Stimulated activated CD8-positive, alpha-beta memory T cell treated with anti-CD3 and anti-CD28 coated beads, Interleukin-2, amount 100 ng/mL, for 48 hours (primary cell): ENCODE data around the gene JMJD4.
A peak's percentile ranks its signal among the peaks of the same experiment; 100 is the strongest.

ENCODE experiments used
- DNase-seq, 2 donors: peaks; one replicate each; pipeline ENCODE4 v3.0.0-alpha.2; 2020; ENCODE audit warnings: low read depth in 2 of 2

JMJD4 gene, protein sequence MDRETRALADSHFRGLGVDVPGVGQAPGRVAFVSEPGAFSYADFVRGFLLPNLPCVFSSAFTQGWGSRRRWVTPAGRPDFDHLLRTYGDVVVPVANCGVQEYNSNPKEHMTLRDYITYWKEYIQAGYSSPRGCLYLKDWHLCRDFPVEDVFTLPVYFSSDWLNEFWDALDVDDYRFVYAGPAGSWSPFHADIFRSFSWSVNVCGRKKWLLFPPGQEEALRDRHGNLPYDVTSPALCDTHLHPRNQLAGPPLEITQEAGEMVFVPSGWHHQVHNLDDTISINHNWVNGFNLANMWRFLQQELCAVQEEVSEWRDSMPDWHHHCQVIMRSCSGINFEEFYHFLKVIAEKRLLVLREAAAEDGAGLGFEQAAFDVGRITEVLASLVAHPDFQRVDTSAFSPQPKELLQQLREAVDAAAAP

DNA sequence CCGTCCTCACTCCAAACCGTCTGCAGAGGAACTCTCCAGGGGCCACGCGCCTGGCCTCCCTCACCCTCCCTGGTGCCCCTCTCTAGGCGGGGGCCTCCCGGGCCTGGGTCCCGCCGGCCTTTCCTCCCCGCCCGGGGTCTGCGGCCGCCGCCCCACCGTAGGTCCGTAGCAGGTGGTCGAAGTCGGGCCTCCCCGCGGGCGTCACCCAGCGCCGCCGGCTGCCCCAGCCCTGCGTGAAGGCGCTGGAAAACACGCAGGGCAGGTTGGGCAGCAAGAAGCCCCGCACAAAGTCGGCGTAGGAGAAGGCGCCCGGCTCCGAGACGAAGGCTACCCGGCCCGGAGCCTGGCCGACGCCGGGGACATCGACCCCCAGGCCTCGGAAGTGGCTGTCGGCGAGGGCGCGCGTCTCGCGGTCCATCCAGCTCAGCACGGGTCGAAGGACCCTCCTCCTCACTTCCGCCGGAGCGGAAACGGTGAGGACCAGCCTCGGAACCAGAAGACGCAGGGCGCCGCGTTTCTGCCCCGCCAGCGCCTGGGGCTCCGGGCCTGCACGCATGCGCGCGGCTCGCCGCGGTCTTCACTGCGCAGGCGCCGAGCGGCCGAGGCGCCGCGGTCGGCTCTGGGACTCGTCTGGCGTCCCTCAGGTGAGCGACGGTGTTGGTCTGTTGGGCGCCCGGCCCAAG, at the start of gene JMJD4, which contains the start of gene SNAP47:
Gene JMJD4, minus strand, starts transcription at position 447 of the 683 bp plus-strand sequence. Its CDS starts 29 bp downstream, at position 418.
Gene SNAP47, plus strand, starts transcription at position 580 of the 683 bp plus-strand sequence. CDS start 12,302 bp downstream, outside the sequence.
- peak; percentile 86 to 89 for DNase-seq

DNA sequence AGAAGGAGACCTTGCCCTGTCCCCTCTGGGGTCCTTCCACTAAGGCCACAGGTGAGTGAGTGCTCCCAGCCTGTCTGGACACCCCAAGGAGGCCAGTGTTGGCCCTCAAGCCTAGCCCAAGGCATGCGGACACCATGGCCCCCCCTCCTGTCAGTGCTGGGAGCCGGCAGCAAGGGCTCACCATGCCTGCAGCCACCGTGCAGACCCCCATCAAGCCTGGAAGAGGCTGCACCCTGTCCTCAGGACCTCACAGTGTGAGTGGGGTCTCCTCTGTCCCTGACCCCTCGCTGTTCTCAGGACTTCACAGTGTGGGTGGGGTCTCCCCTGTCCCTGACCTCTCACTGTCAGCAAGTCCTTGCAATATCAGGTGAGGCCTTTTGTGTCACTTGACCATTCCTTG, 47.1 kb upstream of the JMJD4 start:
- DNase-seq: no peak

DNA sequence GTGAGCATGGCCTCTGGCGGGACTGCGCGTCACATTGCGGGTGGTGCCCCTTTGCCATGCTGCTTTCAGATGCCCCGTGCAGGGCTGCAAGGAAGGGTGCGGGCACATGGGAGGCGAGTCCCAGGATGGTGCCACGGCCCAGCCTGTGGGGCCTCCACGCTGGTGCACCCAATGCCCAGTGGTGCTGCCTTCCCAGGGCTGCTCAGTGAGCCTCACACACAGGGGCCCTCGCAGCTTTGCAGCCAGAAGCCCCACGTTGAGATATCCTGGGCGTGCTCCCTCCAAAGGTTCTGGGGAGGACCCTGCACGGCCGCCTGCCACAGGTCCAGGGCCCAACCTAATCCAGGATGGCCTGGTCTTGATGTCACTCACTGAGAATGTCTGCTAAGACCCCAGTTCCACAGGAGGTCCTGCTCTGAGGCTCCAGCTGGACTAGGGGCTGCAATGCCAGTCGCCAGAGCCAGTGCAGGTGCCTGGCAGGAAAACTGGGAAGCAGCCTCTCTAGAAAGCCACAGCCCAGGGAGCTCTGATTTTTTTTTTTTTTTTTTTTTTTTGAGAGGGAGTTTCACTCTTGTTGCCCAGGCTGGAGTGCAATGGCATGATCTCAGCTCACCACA, 46.3 kb upstream of the JMJD4 start:
- DNase-seq: no peak

DNA sequence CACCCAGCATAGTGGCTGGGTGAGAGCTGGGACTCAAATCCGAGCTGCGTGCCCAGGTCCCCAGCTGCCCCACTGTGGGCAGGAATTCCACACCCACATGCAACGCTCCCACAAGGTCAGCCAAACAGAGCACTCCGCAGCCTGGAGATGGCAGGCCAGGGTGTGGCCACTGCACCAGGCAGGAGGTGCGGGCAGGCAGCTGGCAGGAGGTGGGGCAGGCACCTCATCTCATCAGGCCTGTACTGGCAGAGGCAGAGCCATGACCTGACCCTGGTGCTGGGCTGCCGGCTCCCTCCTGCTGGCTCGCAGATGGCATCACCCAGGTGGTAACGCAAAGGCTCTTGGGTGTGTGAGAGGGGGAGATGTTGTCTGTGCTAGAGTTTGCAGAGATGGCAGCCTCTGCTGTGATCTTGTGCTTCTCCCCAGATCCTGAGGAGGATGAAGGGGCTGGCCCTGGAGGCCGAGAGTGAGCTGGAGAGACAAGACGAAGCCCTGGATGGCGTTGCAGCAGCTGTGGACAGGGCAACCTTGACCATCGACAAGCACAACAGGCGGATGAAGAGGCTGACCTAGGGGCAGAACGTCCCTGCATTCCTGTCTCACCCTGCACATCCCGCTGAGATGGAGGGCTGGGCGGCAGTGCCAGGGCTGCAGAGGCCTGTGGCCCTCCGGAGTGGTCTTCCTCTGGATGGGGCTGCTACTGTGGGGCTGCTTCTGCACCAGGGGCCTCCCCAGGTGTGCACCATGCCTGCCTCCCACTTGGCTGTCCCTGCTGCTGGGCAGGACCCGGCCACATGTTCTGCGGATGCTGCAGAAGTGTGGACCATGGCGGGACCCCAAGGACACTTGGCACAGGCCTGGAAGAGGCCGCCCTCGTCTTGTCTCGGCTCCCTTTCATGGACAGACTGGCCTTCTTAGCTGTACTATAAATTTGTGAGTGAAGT, 45.3 kb upstream of the JMJD4 start:
- DNase-seq: no peak

GRCh38 chr1:227779685-227780084, 44.6 kb upstream of the JMJD4 start:
- DNase-seq: no peak

DNA sequence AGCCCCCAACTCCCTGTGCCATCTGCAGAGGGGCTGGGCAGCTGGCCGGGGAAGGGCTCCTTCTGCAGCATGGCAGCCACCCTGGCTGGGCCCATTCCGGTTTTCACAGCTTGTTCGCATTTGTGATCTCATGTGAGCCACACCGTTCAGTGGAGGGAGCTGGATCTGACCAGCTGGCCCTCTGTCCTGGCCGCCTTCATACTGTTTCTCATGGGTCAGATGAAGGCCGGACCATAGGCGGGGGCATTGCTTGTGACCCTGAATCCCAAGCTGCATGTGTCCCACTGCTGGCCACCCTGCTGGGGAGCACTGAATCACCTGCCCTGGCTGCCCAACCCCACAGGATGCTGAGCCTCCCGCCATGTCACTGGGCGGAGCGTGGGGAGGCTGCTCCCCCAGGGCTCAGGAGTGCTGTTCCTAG, 43.9 kb upstream of the JMJD4 start:
- DNase-seq: no peak

GRCh38 chr1:227778401-227778947, 43.4 kb upstream of the JMJD4 start:
- DNase-seq: no peak

DNA sequence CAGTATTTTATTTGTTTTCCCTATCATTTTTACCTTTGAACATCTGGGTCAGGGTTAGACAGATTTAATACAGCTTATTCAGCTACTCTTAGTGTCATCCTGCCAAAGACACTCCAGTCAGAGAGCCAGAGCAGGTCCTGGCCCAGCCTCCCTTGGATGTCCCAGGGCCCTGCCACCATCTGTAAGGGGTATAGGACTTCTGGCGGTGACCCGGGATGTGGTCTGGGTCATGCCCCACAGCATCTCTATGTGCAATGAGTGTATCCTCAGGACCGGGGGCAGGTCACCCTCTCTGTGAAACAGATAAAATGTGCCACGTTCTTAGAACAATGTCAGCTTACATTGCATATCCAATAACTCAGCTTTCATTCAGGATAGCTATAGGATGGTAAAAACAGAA, 42.5 kb upstream of the JMJD4 start:
- DNase-seq: no peak

- no peak for DNase-seq
Observed at GRCh38 chr1:227777156-227777555, 42.1 kb upstream of the JMJD4 start.

DNA sequence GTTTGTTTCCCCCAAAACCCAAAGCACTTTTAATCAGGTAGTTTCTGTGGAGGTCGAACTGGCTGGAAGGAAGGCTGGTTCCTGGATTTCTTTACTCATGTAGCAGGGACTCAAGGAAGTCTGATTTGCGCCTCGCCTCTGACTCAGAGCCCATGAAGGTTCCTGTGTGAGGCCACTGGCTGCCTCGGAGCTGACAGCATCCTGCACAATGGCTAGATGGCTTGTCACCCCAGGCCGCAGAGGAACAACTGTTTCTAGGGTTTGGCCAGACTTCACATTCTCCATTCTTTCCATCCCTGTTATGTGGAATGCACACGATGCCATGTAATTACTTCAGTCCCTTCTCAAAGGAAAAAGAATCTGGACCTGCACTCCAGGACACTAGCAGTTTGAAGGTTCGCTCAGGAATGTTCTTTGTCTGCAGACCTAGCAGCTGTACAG, 41.2 kb upstream of the JMJD4 start:
- DNase-seq: no peak

- DNase-seq: no peak
Observed at GRCh38 chr1:227775841-227776240, 40.7 kb upstream of the JMJD4 start.

GRCh38 chr1:227774821-227775661, 39.9 kb upstream of the JMJD4 start:
- DNase-seq: no peak

DNA sequence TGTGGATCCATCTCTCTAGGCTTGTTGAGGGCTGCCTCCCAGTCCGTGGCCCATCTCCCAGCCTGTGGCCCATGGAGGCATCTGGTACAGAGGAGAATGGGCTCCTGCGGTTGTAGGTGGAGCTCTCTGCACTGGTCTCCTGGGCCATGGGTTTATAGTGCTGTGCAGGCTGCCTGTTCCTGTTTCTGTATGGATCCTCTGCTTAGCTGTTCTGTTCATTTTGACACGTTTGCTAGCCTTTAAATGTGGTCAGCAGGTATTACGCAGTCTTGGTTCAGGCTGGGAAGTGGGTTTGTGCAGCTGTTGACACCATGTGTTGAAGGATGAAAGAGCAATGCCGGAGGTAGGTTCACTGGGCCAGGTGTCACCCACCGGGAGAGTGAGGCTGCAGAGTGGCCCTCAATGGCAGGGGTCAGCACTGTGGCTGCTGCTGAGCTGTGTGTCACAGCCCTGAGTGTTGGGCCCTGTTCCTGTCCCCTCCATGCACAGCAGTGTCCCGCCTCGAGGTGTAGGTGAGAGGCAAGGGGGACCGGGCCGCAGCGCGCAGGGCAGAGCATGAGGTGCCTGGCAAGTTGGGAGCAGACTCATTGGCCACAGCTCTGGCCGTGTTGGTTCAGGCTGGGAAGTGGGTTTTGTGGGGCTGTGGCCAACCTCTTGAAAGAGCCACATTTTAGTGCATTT, 39.1 kb upstream of the JMJD4 start:
- no peak for DNase-seq

DNA sequence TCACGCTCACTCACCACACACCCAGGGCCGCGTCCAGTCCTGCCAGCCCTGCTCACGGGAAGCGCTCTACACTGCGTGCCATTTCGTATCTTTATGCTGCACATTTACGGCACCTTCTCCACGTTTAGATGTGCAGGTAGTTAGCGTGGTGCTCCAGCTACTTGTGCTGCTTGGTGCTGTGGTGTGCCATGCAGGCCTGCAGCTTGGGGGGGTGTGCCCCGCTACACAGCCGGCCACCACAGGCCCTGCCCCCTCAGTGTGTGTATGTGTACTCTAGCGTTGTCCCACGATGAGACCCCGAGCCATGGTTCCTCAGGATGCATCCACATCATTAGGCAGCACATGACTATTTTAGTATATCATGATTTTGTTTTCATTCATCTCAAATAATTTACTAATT, 38.5 kb upstream of the JMJD4 start:
- no peak for DNase-seq

GRCh38 chr1:227771771-227772170, 36.7 kb upstream of the JMJD4 start:
- DNase-seq: no peak

DNA sequence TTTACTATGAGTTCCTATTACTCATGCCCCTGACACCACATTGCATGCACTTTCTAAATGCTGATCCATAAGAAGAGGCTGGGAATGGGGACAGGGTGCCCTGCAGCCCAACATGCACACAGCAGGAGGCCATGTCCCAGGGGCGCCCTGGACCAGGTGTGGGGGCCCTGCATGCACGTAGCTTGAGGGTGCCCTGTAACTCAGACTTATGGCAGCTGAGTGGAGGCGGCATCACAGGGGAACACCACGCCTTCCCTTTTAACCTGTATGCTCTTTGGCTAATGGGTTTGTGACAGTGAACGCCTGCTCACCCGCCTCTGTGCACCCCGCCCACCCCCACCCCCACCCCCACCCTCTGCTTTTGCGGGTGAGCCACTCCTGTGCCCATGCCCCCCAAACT, 36.2 kb upstream of the JMJD4 start:
- no peak for DNase-seq

- no peak for DNase-seq
Observed at GRCh38 chr1:227770812-227771211, 35.7 kb upstream of the JMJD4 start.

- DNase-seq: no peak
Observed at GRCh38 chr1:227769936-227770494, 34.9 kb upstream of the JMJD4 start.
